Keratinocyte (primary cell): ENCODE results near the gene NMUR2. TPM values are rescaled to one million over a fixed set of nuclear protein-coding genes. Genes with fewer than 3 reads are reported as not detected.

Source experiments
- DNase-seq: peaks from one replicate; pipeline ENCODE4 v3.0.0-alpha.2; 2011; ENCODE audit warnings: low read depth, missing footprints, low spot score
- FAIRE-seq: peaks from 2 replicates; lab custom pipeline; 2011; peaks lifted over from hg19 to GRCh38; lab: Jason Lieb, UNC
- H2AFZ ChIP-seq: 2 replicates; pipeline ENCODE4 v1.6.0; 2012; ENCODE audit warnings: low read length, control low read depth, inconsistent platforms; ENCODE audit not compliant: control insufficient read depth
- H3K27ac ChIP-seq: 2 replicates; pipeline ENCODE4 v1.5.1; 2011; ENCODE audit warnings: low read length; ENCODE audit not compliant: control insufficient read depth, insufficient read depth
- H3K27me3 ChIP-seq: 3 replicates; pipeline ENCODE4 v1.6.0; 2011; ENCODE audit warnings: low read length; ENCODE audit not compliant: control insufficient read depth, insufficient read depth; ENCODE audit errors: extremely low read depth
- H3K36me3 ChIP-seq, 2 experiments: 2 replicates in 1 of 2; 3 replicates in 1 of 2; pipeline ENCODE4 v1.5.1; 2011; ENCODE audit warnings: low read length in 2 of 2, mild to moderate bottlenecking in 1 of 2; ENCODE audit not compliant: control insufficient read depth in 2 of 2, insufficient read depth in 2 of 2; ENCODE audit errors: extremely low read depth in 1 of 2
- H3K4me1 ChIP-seq: 3 replicates; pipeline ENCODE4 v1.5.1; 2011; ENCODE audit warnings: low read length; ENCODE audit not compliant: control insufficient read depth, insufficient read depth; ENCODE audit errors: extremely low read depth
- H3K4me2 ChIP-seq: 3 replicates; pipeline ENCODE4 v1.6.0; 2011; ENCODE audit warnings: low read depth, low read length; ENCODE audit not compliant: control insufficient read depth, insufficient read depth; ENCODE audit errors: extremely low read depth
- H3K4me3 ChIP-seq, 3 experiments: fragments of 200-600 bp in 1 of 3; sonication (generic) in 1 of 3; 2 replicates in 2 of 3; 3 replicates in 1 of 3; pipeline ENCODE4 v1.5.1; 2011 to 2016; ENCODE audit warnings: low read length in 3 of 3, mild to moderate bottlenecking in 3 of 3, control low read depth in 2 of 3, inconsistent platforms in 1 of 3, low read depth in 1 of 3, mixed read lengths in 1 of 3, mixed run types in 1 of 3, moderate library complexity in 1 of 3; ENCODE audit not compliant: control insufficient read depth in 2 of 3, insufficient read depth in 2 of 3; ENCODE audit errors: extremely low read depth in 1 of 3
- H3K79me2 ChIP-seq: 2 replicates; pipeline ENCODE4 v1.6.0; 2012; ENCODE audit warnings: low read length; ENCODE audit not compliant: control insufficient read depth, insufficient read depth
- H3K9ac ChIP-seq: 3 replicates; pipeline ENCODE4 v1.6.0; 2011; ENCODE audit warnings: low read length; ENCODE audit not compliant: control insufficient read depth, insufficient read depth; ENCODE audit errors: extremely low read depth
- H3K9me1 ChIP-seq: 3 replicates; pipeline ENCODE4 v1.6.0; 2011; ENCODE audit warnings: low read length; ENCODE audit not compliant: control insufficient read depth, insufficient read depth; ENCODE audit errors: extremely low read depth
- H3K9me3 ChIP-seq: 2 replicates; pipeline ENCODE4 v1.5.1; 2012; ENCODE audit warnings: low read depth, low read length; ENCODE audit not compliant: control insufficient read depth
- H4K20me1 ChIP-seq: 3 replicates; pipeline ENCODE4 v1.6.0; 2011; ENCODE audit warnings: low read length; ENCODE audit not compliant: control insufficient read depth, insufficient read depth; ENCODE audit errors: extremely low read depth
- CTCF ChIP-seq, 3 experiments: IDR thresholded peaks in 1 of 3; conservative IDR thresholded peaks in 1 of 3; optimal IDR thresholded peaks in 1 of 3; 2 replicates in 2 of 3; 3 replicates in 1 of 3; pipeline versions ENCODE3 to v1.5.1; 2011; ENCODE audit warnings: low read length in 3 of 3, mild to moderate bottlenecking in 3 of 3, moderate library complexity in 2 of 3, control low read depth in 1 of 3, inconsistent platforms in 1 of 3; ENCODE audit not compliant: insufficient read depth in 2 of 3; ENCODE audit errors: extremely low read depth in 1 of 3
- EZH2 ChIP-seq: IDR thresholded peaks from one replicate; pipeline ENCODE4 v1.6.1; 2012; ENCODE audit warnings: inconsistent platforms, mild to moderate bottlenecking, low read length, moderate library complexity
- dilution Hi-C: fragments of 300-500 bp; cut with MboI; formaldehyde crosslinking; loops from one replicate; pipeline ENCODE4 v1.7.0; 2020; ENCODE audit warnings: low sequenced_read_pairs; ENCODE audit not compliant: extremely low pct_ligation_motif_present
- polyA plus RNA-seq, 5 experiments: library from polyadenylated mRNA; depleted of rRNA in 3 of 5; stranded (reverse) in 3 of 5; stranded (forward) in 1 of 5; unstranded in 1 of 5; fragments of >200 nt; gene quantifications; 1 replicate in 1 of 5; 2 replicates in 3 of 5; 3 replicates in 1 of 5; pipeline versions ENCODE4 v1.2.1 to v1.2.3, GENCODE V29; 2011 to 2012; ENCODE audit warnings: missing spikeins in 2 of 5, low read depth in 1 of 5, low replicate concordance in 1 of 5

Gene NMUR2
- polyA plus RNA-seq, 1 donor (not counting 4 experiments of a cell fraction or from before 2014, with no cell fraction given): 0.05 TPM

DNA sequence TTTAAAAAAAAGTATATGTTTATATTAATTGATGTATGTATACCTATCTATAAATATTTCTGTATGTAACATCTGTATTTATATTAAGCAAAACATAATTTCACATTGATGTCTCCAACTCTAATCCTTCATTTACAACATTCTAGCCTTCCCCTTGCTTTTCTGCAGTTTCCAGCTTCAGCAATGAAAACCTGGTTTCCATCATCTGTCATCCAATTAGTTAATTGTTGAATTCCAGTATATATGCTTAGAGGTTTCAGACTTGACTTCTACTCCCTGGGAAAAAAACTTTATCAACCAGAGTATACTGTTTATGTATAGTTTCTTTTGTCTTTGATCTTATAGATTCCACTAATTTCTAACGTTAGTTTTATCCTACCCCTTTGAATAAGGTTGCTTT, 38.4 kb downstream of the NMUR2 start:
- no peaks in the 10 kb centered on the region for H4K20me1 ChIP-seq
- no peak overlapping the region for H2AFZ ChIP-seq
- no peak for FAIRE-seq
- no peak overlapping the region for H3K9ac ChIP-seq
- H3K4me2 ChIP-seq: no peak overlapping the region
- no peaks in the 10 kb centered on the region for H3K27me3 ChIP-seq
- DNase-seq: no peak
- no peak overlapping the region for H3K27ac ChIP-seq
- no peaks in the 10 kb centered on the region for H3K9me1 ChIP-seq
- H3K4me3 ChIP-seq: no peak overlapping the region
- no peaks in the 10 kb centered on the region for H3K9me3 ChIP-seq
- H3K4me1 ChIP-seq: no peaks in the 10 kb centered on the region
- H3K79me2 ChIP-seq: no peaks in the 10 kb centered on the region
- TF ChIP-seq CTCF (optimal IDR thresholded peaks at IDR 0.05 in 1 of 3, IDR thresholded peaks at IDR 0.05 in 1 of 3, conservative IDR thresholded peaks at IDR 0.05 in 1 of 3; ENCODE audit: extremely low read depth in 1 of 3, insufficient read depth in 2 of 3, low read length in 3 of 3): no peak
- TF ChIP-seq EZH2: no peak
- no peaks in the 10 kb centered on the region for H3K36me3 ChIP-seq
- dilution Hi-C loops: no loop called here

DNA sequence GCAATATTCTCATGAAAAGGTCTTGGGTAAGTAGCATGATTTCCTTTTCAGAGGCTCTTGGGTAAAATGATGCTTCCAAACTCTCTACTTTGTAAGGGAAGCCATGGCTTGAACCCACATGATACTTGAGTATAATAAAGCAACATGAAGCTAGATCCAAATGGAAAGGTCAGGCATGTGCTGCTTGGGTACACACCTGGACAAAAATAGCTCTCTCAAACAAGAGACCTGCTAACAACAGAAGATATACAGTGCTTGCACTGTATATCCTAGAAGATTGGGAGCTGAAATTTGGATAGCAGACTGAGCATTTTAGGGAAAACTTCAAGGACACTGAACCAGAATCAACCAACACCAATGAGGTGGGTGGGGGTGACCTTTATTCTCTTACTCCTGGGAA, 40.2 kb downstream of the NMUR2 start:
- Histone ChIP-seq H3K9ac (no peak overlapping the region), H3K9me1 (no peaks in the 10 kb centered on the region), H2AFZ (no peak overlapping the region), H3K27me3 (no peaks in the 10 kb centered on the region), H3K4me2 (no peak overlapping the region), H4K20me1 (no peaks in the 10 kb centered on the region), H3K9me3 (no peaks in the 10 kb centered on the region), H3K79me2 (no peaks in the 10 kb centered on the region), H3K36me3 (no peaks in the 10 kb centered on the region), H3K4me1 (no peaks in the 10 kb centered on the region), H3K27ac (no peak overlapping the region), H3K4me3 (no peak overlapping the region)
- DNase-seq (no peak), FAIRE-seq (no peak)
- TF ChIP-seq CTCF (optimal IDR thresholded peaks at IDR 0.05 in 1 of 3, IDR thresholded peaks at IDR 0.05 in 1 of 3, conservative IDR thresholded peaks at IDR 0.05 in 1 of 3; ENCODE audit: extremely low read depth in 1 of 3, insufficient read depth in 2 of 3, low read length in 3 of 3) (no peak), EZH2 (no peak)
- dilution Hi-C loops: no loop called here
